MM.1S (cell line): ENCODE data around the gene BCO1.

Experiments
- CTCF ChIP-seq: fragments of 300-600 bp; sonication (generic); IDR thresholded peaks from 2 replicates; pipeline ENCODE4 v1.5.1; 2016; ENCODE audit warnings: antibody characterized with exemption, low read length, mixed read lengths
- EZH2 ChIP-seq: fragments of 300-600 bp; sonication (generic); optimal IDR thresholded peaks from 2 replicates; pipeline ENCODE3; 2017; ENCODE audit warnings: low read depth, mild to moderate bottlenecking, antibody characterized with exemption, low read length, mixed read lengths

GRCh38 chr16:81190667-81191066, 47.8 kb upstream of the BCO1 start:
- TF ChIP-seq EZH2 (no peak), CTCF (no peak)
